Heart right ventricle (tissue), 16 donors: Measurements from ENCODE around the gene TYW1B. TPM values are rescaled to one million over a fixed set of nuclear protein-coding genes. Genes with fewer than 3 reads are reported as not detected.
"Not testable (repeated sequence)": the region's sequence is repeated elsewhere in the genome, so short reads cannot be mapped to it uniquely, and the experiment has no call there.

ENCODE experiments used
- ATAC-seq, 8 donors: fragments of 200-7000 bp; cut with Tn5 transposase; one replicate each; pipeline ENCODE4 v1.9.1; 2020; ENCODE audit warnings: mild to moderate bottlenecking in 8 of 8, moderate library complexity in 8 of 8, moderate number of reproducible peaks in 1 of 8
- DNase-seq, 2 donors: peaks; one replicate each; pipeline ENCODE4 v3.0.0-alpha.2; 2020
- H3K27ac ChIP-seq, 10 donors: fragments of 200-600 bp; sonication (generic) in 2 of 10; one replicate each; pipeline versions ENCODE4 v1.5.0 to v1.8.0; 2020 to 2022; ENCODE audit warnings: mild to moderate bottlenecking in 3 of 10
- H3K27me3 ChIP-seq, 7 donors: fragments of 200-600 bp; one replicate each; pipeline ENCODE4 v1.8.0; 2021 to 2022; ENCODE audit warnings: mild to moderate bottlenecking in 2 of 7
- H3K36me3 ChIP-seq, 9 donors: fragments of 200-600 bp; sonication (generic) in 1 of 9; one replicate each; pipeline versions ENCODE4 v1.5.0 to v1.8.0; 2020 to 2022; ENCODE audit warnings: mild to moderate bottlenecking in 2 of 9
- H3K4me1 ChIP-seq, 9 donors: fragments of 200-600 bp; sonication (generic) in 1 of 9; one replicate each; pipeline versions ENCODE4 v1.5.0 to v1.8.0; 2020 to 2022; ENCODE audit warnings: mild to moderate bottlenecking in 4 of 9
- H3K4me3 ChIP-seq, 10 donors: fragments of 200-600 bp; sonication (generic) in 2 of 10; one replicate each; pipeline versions ENCODE4 v1.5.0 to v1.8.0; 2020 to 2022; ENCODE audit warnings: mild to moderate bottlenecking in 7 of 10, moderate library complexity in 2 of 10
- H3K9me3 ChIP-seq, 11 donors: fragments of 200-600 bp in 10 of 11; sonication (generic) in 2 of 11; one replicate each; pipeline versions ENCODE4 v1.5.0 to v1.8.0; 2013 to 2022; ENCODE audit warnings: mild to moderate bottlenecking in 2 of 11, control low read depth in 1 of 11, moderate library complexity in 1 of 11
- WGBS, 2 donors: extraction: QIAGEN DNeasy Blood & Tissue Kit; methylation state at CpG; one replicate each; pipeline ENCODE4 v1.1.7; 2013; ENCODE audit warnings: inconsistent platforms in 1 of 2; 5-methylcytosine and 5-hydroxymethylcytosine counted together
- intact Hi-C, 10 donors: fragments of 100-400 bp; cut with DNase I; formaldehyde crosslinking; loops; one replicate each; pipeline versions ENCODE4 v1.11.1 to v1.14.2; 2022
- polyA plus RNA-seq, 2 donors: library from polyadenylated mRNA; stranded (reverse); fragments of 200-250 nt; gene quantifications; one replicate each; pipeline ENCODE4 v1.2.3, GENCODE V29; 2013
- total RNA-seq, 10 donors: library from RNA; stranded (reverse); fragmentation: NEBNext Ultra II Directional in 3 of 10; extraction: Animal tissue kit (Norgen Biotek cat#: 25700) in 3 of 10; gene quantifications; one replicate each; pipeline versions ENCODE4 v1.2.1 to v1.2.4, GENCODE V29; 2021 to 2023
- TF ChIP-seq, protein P1 (sequence below), 9 donors: fragments of 200-600 bp; sonication (generic) in 2 of 9; IDR thresholded peaks; one replicate each; pipeline versions ENCODE4 v1.5.0 to v1.8.0; 2021 to 2022; ENCODE audit warnings: antibody characterized with exemption in 9 of 9, mild to moderate bottlenecking in 5 of 9, moderate library complexity in 1 of 9
- donor health status: Arrhythmogenic right ventricular cardiomyopathy.
- donor health status: ischemic (EF 13 %, LVEDD 7.1; RV severe dilation, severe dysfunction).
- donor health status: healthy with polysubstance abuse.
- donor health status: DM: no; HTN: yes; CAD: no.
- donor health status: DM: no; HTN: no; CAD: no.
- donor health status: ischemic (EF 25% LVEDD 6.9; RV normal size, moderate dysfunction).
- donor health status: ischemic (EF 25% LVEDD 5.7; RV mildly dilated, moderate dysfunction).
- donor health status: healthy.
- donor health status: DM: yes; HTN: yes; CAD: no.
- donor health status: Ischemic cardiomyopathy.
- donor health status: ischemic (EF 35%, LVEDD 5.7; RV mildly dilated, moderate dysfunction).
- donor health status: nonischemic (EF 11% LVEDD 7.7; RV severe dilation, severe dysfunction).
- donor health status: DM: yes; HTN: yes; CAD: no.
- donor health status: PGD.
- donor health status: ischemic (EF 29% LVEDD 5.4; RV normal size, mild dysfunction).
- donor health status: nonischemic (EF 23%, LVEDD 6.1; RV moderate dilation, normal function).

TYW1B gene
- total and polyA plus RNA-seq, 12 donors = 0.90 to 4.7 (median 1.8) TPM

DNA sequence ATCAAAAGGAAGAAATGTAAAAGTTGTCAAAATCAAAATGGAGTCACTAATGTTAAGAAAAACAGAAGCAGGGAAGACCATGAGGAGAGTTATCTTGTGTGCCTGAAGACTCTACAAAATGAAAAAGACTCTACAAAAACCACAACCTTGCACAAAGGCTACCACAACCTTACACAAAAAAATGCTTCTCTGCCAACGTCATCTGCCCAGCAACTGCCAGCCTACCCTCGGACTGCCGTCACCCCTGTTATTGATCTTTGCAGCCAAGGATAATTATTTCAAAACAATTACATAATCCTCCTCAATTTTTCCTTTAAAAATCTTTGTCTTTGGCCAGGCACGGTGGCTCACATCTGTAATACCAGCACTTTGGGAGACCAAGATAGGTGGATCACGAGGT, 61.0 kb downstream of the TYW1B start:
- DNase-seq, H3K4me1 ChIP-seq, ATAC-seq, H3K27ac ChIP-seq, H3K4me3 ChIP-seq, intact Hi-C loops, H3K27me3 ChIP-seq: not testable (repeated sequence)
- 98 to 100% methylated on average over 5 of the region's 5 CpGs for WGBS, 2 donors
- peaks cover 0 to 11% (median 3%) of the 10 kb centered on the region in 9 donors for H3K36me3 ChIP-seq
- peaks cover 0 to 10% (median 0%) of the 10 kb centered on the region in 11 donors for H3K9me3 ChIP-seq

DNA sequence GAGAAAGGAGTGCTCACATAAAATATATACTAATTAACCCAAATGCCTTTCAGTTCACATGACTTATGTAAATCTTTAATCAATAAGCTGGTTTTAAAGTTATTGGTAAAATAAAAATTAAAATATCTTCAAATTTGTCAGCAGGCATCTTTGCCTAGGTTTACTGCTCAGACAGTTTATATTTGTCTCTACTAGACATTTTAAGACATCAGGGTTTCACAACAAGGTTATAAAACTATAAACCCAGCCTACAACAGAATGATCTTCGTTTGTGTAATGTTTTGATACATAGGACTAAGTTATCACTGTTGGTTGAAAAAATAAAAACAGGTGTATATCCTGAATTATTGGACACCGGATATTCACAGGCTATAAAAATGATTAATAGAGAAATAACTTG, 67.4 kb downstream of the TYW1B start:
- TF ChIP-seq, protein P1, sequence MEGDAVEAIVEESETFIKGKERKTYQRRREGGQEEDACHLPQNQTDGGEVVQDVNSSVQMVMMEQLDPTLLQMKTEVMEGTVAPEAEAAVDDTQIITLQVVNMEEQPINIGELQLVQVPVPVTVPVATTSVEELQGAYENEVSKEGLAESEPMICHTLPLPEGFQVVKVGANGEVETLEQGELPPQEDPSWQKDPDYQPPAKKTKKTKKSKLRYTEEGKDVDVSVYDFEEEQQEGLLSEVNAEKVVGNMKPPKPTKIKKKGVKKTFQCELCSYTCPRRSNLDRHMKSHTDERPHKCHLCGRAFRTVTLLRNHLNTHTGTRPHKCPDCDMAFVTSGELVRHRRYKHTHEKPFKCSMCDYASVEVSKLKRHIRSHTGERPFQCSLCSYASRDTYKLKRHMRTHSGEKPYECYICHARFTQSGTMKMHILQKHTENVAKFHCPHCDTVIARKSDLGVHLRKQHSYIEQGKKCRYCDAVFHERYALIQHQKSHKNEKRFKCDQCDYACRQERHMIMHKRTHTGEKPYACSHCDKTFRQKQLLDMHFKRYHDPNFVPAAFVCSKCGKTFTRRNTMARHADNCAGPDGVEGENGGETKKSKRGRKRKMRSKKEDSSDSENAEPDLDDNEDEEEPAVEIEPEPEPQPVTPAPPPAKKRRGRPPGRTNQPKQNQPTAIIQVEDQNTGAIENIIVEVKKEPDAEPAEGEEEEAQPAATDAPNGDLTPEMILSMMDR (IDR thresholded peaks at IDR 0.05) = no peak
- Histone ChIP-seq H3K9me3 (peaks cover 0 to 57% (median 16%) of the 10 kb centered on the region in 11 donors), H3K27me3 (no peaks in the 10 kb centered on the region), H3K27ac (no peak overlapping the region), H3K4me1 (no peaks in the 10 kb centered on the region), H3K36me3 (peaks cover 0 to 18% (median 0%) of the 10 kb centered on the region in 9 donors), H3K4me3 (no peak overlapping the region)
- intact Hi-C loops = no loop called here
- DNase-seq (no peak), ATAC-seq (no peak)
- WGBS, 2 donors = 89 to 92% methylated on average over 2 of the region's 2 CpGs

DNA sequence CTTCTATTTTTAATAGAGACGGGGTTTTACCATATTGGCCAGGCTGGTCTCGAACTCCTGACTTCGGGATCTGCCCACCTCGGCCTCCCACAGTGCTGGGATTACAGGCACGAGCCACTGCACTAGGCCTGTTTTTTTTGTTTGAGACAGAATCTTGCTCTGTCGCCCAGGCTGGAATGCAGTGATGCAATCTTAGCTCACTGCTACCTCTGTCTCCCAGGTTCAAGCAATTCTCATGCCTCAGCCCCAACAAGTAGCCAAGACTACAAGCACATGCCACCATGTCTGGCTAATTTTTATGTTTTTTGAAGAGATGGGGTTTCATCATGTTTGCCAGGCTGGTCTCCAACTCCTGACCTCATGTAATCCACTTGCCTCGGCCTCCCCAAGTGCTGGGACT, 73.7 kb downstream of the TYW1B start:
- no peak overlapping the region for H3K4me3 ChIP-seq
- peaks cover 0 to 13% (median 0%) of the 10 kb centered on the region in 9 donors for H3K36me3 ChIP-seq
- TF ChIP-seq, protein P1 (IDR thresholded peaks at IDR 0.05) = no peak
- no peak overlapping the region for H3K27ac ChIP-seq
- ATAC-seq (no peak), DNase-seq (no peak)
- peaks cover 0 to 20% (median 5%) of the 10 kb centered on the region in 11 donors for H3K9me3 ChIP-seq
- WGBS, 2 donors = 91 to 92% methylated on average over 7 of the region's 7 CpGs
- no peaks in the 10 kb centered on the region for H3K4me1 ChIP-seq
- no peaks in the 10 kb centered on the region for H3K27me3 ChIP-seq
- intact Hi-C loops = no loop called here

DNA sequence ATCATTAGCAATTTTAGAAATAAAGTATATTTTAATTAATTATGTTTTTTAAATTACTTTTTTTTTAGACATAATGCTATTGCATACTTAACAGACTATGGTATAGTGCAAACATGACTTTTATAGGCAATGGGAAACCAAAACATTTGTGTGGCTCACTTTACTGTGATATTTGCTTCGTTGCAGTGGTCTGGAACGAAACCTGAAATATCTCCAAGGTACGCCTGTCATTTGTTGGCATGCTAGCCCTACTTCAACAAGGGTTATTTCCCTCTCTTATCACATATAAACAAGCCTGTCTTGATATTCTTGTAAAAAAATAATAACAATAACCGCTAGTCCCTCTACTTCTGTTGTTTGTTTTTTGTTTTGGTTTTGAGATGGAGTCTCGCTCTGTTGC, 74.2 kb downstream of the TYW1B start:
- H3K27me3 ChIP-seq = no peaks in the 10 kb centered on the region
- no peak overlapping the region for H3K4me3 ChIP-seq
- no peak overlapping the region for H3K27ac ChIP-seq
- DNase-seq = no peak
- H3K4me1 ChIP-seq = no peaks in the 10 kb centered on the region
- H3K36me3 ChIP-seq = peaks cover 0 to 13% (median 0%) of the 10 kb centered on the region in 9 donors
- TF ChIP-seq, protein P1 (IDR thresholded peaks at IDR 0.05) = no peak
- WGBS, 2 donors = 89 to 90% methylated on average over 5 of the region's 5 CpGs
- intact Hi-C loops = no loop called here
- peaks cover 0 to 15% (median 3%) of the 10 kb centered on the region in 11 donors for H3K9me3 ChIP-seq
- ATAC-seq = no peak

DNA sequence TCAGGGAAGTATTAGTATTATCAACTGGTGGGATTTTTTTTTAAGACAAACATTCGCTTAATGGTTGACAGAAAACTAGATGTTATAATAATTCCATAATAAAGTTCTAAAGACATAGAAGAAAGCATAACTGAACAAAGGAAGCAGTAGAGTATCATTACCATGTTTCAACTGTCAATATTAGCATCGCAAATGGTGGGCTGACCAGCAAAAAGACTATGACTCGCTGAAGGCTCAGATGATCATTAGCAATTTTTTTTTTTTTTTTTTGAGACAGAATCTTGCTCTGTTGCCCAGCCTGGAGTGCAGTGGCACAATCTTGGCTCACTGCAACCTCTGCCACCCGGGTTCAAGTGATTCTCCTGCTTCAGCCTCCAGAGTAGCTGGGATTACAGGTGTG, 74.8 kb downstream of the TYW1B start:
- ATAC-seq, H3K4me3 ChIP-seq, H3K27me3 ChIP-seq, H3K9me3 ChIP-seq, H3K4me1 ChIP-seq, DNase-seq, H3K27ac ChIP-seq, intact Hi-C loops: not testable (repeated sequence)
- WGBS, 2 donors = 97 to 99% methylated on average over 4 of the region's 4 CpGs
- peaks cover 0 to 13% (median 0%) of the 10 kb centered on the region in 9 donors for H3K36me3 ChIP-seq
